ENCODE measurements around the gene GPX4.

Gene GPX4

GRCh38 chr19:1070576-1070930 is 33.2 kb upstream of the GPX4 start:
- H3K27me3 ChIP-seq (ENCODE audit: insufficient read depth, low read length, poor library complexity): no peaks in the 10 kb centered on the region
- no peak for ATAC-seq (ENCODE audit: insufficient read depth, low read depth)
- H3K9ac ChIP-seq (ENCODE audit: low read depth, low read length): no peak overlapping the region
- peaks cover 49% of the 10 kb centered on the region for H3K36me3 ChIP-seq (ENCODE audit: insufficient read depth, low read length)
- no peak for DNase-seq
- TF ChIP-seq CTCF (IDR thresholded peaks at IDR 0.05; ENCODE audit: borderline replicate concordance, extremely low read depth, low read length, poor library complexity, severe bottlenecking) (no peak), EZH2 (IDR thresholded peaks at IDR 0.05; ENCODE audit: borderline replicate concordance, low read depth, low read length, severe bottlenecking) (no peak)
- H3K27ac ChIP-seq (ENCODE audit: low read length): no peak overlapping the region
- peaks cover 52% of the 10 kb centered on the region for H3K4me1 ChIP-seq (ENCODE audit: insufficient read depth, low read length)
- H3K79me2 ChIP-seq (ENCODE audit: insufficient read depth, low read length): peaks cover 51% of the 10 kb centered on the region
- H3K4me2 ChIP-seq (ENCODE audit: insufficient read depth, low read length): no peak overlapping the region
- no peaks in the 10 kb centered on the region for H3K9me3 ChIP-seq (ENCODE audit: insufficient read depth, low read length, severe bottlenecking)
- H3K4me3 ChIP-seq (ENCODE audit: low read depth in 1 of 2, low read length in 2 of 2): no peak overlapping the region
- H2AFZ ChIP-seq (ENCODE audit: low read depth, low read length): no peak overlapping the region
- H4K20me1 ChIP-seq (ENCODE audit: insufficient read depth, low read length): peaks cover 33% of the 10 kb centered on the region

- H3K9ac ChIP-seq (ENCODE audit: low read depth, low read length): no peak overlapping the region
- peaks cover 55% of the 10 kb centered on the region for H3K36me3 ChIP-seq (ENCODE audit: insufficient read depth, low read length)
- H4K20me1 ChIP-seq (ENCODE audit: insufficient read depth, low read length): peaks cover 38% of the 10 kb centered on the region
- ATAC-seq (ENCODE audit: insufficient read depth, low read depth) (no peak), DNase-seq (no peak)
- peaks cover 52% of the 10 kb centered on the region for H3K4me1 ChIP-seq (ENCODE audit: insufficient read depth, low read length)
- H3K27me3 ChIP-seq (ENCODE audit: insufficient read depth, low read length, poor library complexity): no peaks in the 10 kb centered on the region
- no peaks in the 10 kb centered on the region for H3K9me3 ChIP-seq (ENCODE audit: insufficient read depth, low read length, severe bottlenecking)
- TF ChIP-seq EZH2 (IDR thresholded peaks at IDR 0.05; ENCODE audit: borderline replicate concordance, low read depth, low read length, severe bottlenecking) (no peak), CTCF (IDR thresholded peaks at IDR 0.05; ENCODE audit: borderline replicate concordance, extremely low read depth, low read length, poor library complexity, severe bottlenecking) (no peak)
- peaks cover 54% of the 10 kb centered on the region for H3K79me2 ChIP-seq (ENCODE audit: insufficient read depth, low read length)
- no peak overlapping the region for H3K4me2 ChIP-seq (ENCODE audit: insufficient read depth, low read length)
- H2AFZ ChIP-seq (ENCODE audit: low read depth, low read length): no peak overlapping the region
- no peak overlapping the region for H3K4me3 ChIP-seq (ENCODE audit: low read depth in 1 of 2, low read length in 2 of 2)
- no peak overlapping the region for H3K27ac ChIP-seq (ENCODE audit: low read length)
Measured at GRCh38 chr19:1070931-1071791, 32.6 kb upstream of the GPX4 start.

- Histone ChIP-seq H2AFZ (ENCODE audit: low read depth, low read length) (no peak overlapping the region), H3K4me3 (ENCODE audit: low read depth in 1 of 2, low read length in 2 of 2) (no peak overlapping the region), H3K27ac (ENCODE audit: low read length) (no peak overlapping the region), H3K9me3 (ENCODE audit: insufficient read depth, low read length, severe bottlenecking) (no peaks in the 10 kb centered on the region), H4K20me1 (ENCODE audit: insufficient read depth, low read length) (peaks cover 40% of the 10 kb centered on the region), H3K4me1 (ENCODE audit: insufficient read depth, low read length) (peaks cover 58% of the 10 kb centered on the region), H3K36me3 (ENCODE audit: insufficient read depth, low read length) (peaks cover 57% of the 10 kb centered on the region), H3K4me2 (ENCODE audit: insufficient read depth, low read length) (no peak overlapping the region), H3K9ac (ENCODE audit: low read depth, low read length) (no peak overlapping the region), H3K27me3 (ENCODE audit: insufficient read depth, low read length, poor library complexity) (no peaks in the 10 kb centered on the region), H3K79me2 (ENCODE audit: insufficient read depth, low read length) (peaks cover 42% of the 10 kb centered on the region)
- DNase-seq (no peak), ATAC-seq (ENCODE audit: insufficient read depth, low read depth) (no peak)
- TF ChIP-seq EZH2 (IDR thresholded peaks at IDR 0.05; ENCODE audit: borderline replicate concordance, low read depth, low read length, severe bottlenecking) (no peak), CTCF (IDR thresholded peaks at IDR 0.05; ENCODE audit: borderline replicate concordance, extremely low read depth, low read length, poor library complexity, severe bottlenecking) (no peak)
Measured at GRCh38 chr19:1072371-1073015, 31.3 kb upstream of the GPX4 start.
